Measurements from ENCODE around the gene MAN1A1.

DNA sequence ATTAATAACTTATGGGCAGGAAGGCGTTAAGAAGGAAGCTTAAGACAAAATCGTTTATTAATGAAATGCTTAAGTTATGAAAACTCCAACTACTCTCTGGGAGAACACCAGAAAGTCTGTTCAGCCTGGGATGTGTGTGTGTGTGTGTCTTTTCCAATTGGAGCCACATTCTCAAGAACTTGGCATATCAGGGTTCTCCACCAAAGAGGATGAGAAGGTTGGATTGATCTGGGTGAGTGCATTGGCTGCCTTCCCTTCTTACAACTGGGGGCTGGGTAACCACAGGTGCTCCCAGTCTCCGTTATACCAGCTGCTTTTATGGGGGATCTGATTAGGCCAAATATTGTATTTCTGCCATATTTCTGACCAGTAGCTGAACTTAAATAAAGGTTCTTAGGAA, 102.1 kb downstream of the MAN1A1 start:
- no peak for TF ChIP-seq POLR2AphosphoS5 (IDR thresholded peaks at IDR 0.05; ENCODE audit: borderline replicate concordance, low read depth, low read length)
- no peak for TF ChIP-seq EZH2 (IDR thresholded peaks at IDR 0.05)

Measured in SK-N-MC (cell line).